Activated CD4-positive, alpha-beta T cell treated with anti-CD3 and anti-CD28 coated beads, Interleukin-2, amount 10 ng/mL, durations not matched to agents 24 days and 14 days (primary cell): ENCODE results near the gene PRPF19. TPM values are rescaled to one million over a fixed set of nuclear protein-coding genes. Genes with fewer than 3 reads are reported as not detected.

Source experiments
- DNase-seq: peaks from one replicate; pipeline ENCODE4 v3.0.0; 2022
- H3K27ac Mint-ChIP-seq: one replicate; pipeline ENCODE4 v1.8.0; 2022; ENCODE audit warnings: mild to moderate bottlenecking, mixed read lengths
- H3K27me3 Mint-ChIP-seq: one replicate; pipeline ENCODE4 v1.8.0; 2022; ENCODE audit warnings: mixed read lengths
- H3K36me3 Mint-ChIP-seq: one replicate; pipeline ENCODE4 v1.8.0; 2022; ENCODE audit warnings: low read depth, mild to moderate bottlenecking, mixed read lengths
- H3K4me1 Mint-ChIP-seq: one replicate; pipeline ENCODE4 v1.8.0; 2021; ENCODE audit warnings: mixed read lengths
- H3K4me3 Mint-ChIP-seq: one replicate; pipeline ENCODE4 v1.8.0; 2022; ENCODE audit warnings: mild to moderate bottlenecking, moderate library complexity, mixed read lengths
- H3K9me3 Mint-ChIP-seq: one replicate; pipeline ENCODE4 v1.8.0; 2021; ENCODE audit warnings: mixed read lengths
- intact Hi-C: fragments of 100-400 bp; cut with micrococcal nuclease; formaldehyde crosslinking; loops from one replicate; pipeline ENCODE4 v1.15.1; 2023
- total RNA-seq: library from RNA; stranded (reverse); gene quantifications from 2 replicates; pipeline ENCODE4 v1.2.3, GENCODE V29; 2022

Gene PRPF19
- total RNA-seq, 1 donor from 2014 or later = 219 TPM

GRCh38 chr11:60944490-60945294 is 38.3 kb upstream of the PRPF19 start:
- no peaks in the 10 kb centered on the region for H3K9me3 Mint-ChIP-seq
- H3K4me1 Mint-ChIP-seq = peaks cover 6% of the 10 kb centered on the region
- DNase-seq = no peak
- peaks cover 10% of the 10 kb centered on the region for H3K27me3 Mint-ChIP-seq
- H3K4me3 Mint-ChIP-seq = no peak overlapping the region
- peaks cover 3% of the 10 kb centered on the region for H3K36me3 Mint-ChIP-seq
- no peak overlapping the region for H3K27ac Mint-ChIP-seq
- intact Hi-C loops = no loop called here

DNA sequence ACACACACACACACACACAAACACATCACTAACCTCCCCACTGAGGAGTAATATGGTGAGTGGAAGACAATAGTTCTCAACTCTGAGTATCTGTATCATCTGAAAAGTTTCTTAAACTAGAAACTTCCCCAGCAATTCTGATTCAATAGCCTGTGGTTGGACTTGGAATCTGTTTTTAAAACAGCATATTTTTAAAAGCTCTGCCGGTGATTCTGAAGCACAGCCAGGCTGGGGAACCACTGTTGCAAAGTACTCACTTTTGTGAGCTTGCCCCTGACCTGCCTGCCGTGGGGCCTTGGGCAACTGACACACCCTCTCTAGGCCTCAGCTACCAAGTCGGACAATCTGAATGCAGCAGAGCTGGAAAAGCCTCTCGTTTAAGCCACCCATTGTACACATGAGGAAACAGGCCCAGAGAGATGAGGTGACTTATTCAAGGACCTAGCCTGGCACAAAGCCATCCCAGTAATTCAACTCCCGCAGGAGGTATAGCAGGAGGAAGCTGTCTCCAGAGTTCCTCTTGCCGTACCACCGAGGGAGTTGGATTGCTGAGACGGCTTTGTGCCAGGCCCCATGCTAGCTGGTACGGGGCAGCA is 36.7 kb upstream of the PRPF19 start:
- Mint-ChIP-seq H3K9me3 (no peaks in the 10 kb centered on the region), H3K27ac (no peak overlapping the region), H3K4me1 (peaks cover 6% of the 10 kb centered on the region), H3K4me3 (no peak overlapping the region), H3K36me3 (peaks cover 3% of the 10 kb centered on the region), H3K27me3 (peaks cover 3% of the 10 kb centered on the region)
- DNase-seq = no peak
- intact Hi-C loops = no loop called here

DNA sequence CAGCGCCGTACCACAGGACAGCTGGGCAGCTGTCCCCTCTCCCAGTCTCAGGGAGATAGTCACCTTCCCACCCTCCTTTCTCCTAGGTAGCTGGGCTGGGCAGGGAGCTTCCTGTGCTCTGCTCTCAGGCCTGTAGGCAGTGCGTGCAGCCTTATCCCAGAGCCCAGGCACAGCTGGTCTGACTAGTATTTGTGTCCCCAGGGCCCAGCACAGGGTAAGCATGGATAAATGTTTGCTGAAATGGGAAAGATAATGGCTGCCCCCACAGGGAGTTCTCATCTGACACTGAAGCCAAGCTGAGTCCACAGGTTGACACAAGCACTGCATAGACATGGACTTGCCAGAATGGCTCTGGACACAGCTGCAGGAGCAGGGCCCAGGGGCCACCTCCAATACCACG is 35.8 kb upstream of the PRPF19 start:
- Mint-ChIP-seq H3K36me3 (peaks cover 3% of the 10 kb centered on the region), H3K27me3 (peaks cover 3% of the 10 kb centered on the region), H3K4me3 (no peak overlapping the region), H3K27ac (no peak overlapping the region), H3K4me1 (peaks cover 6% of the 10 kb centered on the region), H3K9me3 (no peaks in the 10 kb centered on the region)
- no peak for DNase-seq
- intact Hi-C loops = no loop called here

GRCh38 chr11:60941371-60942119 is 35.2 kb upstream of the PRPF19 start:
- no peak overlapping the region for H3K27ac Mint-ChIP-seq
- peaks cover 3% of the 10 kb centered on the region for H3K36me3 Mint-ChIP-seq
- no peak overlapping the region for H3K4me3 Mint-ChIP-seq
- no peaks in the 10 kb centered on the region for H3K9me3 Mint-ChIP-seq
- H3K4me1 Mint-ChIP-seq = peaks cover 6% of the 10 kb centered on the region
- DNase-seq = no peak
- peaks cover 3% of the 10 kb centered on the region for H3K27me3 Mint-ChIP-seq
- intact Hi-C loops = no loop called here

DNA sequence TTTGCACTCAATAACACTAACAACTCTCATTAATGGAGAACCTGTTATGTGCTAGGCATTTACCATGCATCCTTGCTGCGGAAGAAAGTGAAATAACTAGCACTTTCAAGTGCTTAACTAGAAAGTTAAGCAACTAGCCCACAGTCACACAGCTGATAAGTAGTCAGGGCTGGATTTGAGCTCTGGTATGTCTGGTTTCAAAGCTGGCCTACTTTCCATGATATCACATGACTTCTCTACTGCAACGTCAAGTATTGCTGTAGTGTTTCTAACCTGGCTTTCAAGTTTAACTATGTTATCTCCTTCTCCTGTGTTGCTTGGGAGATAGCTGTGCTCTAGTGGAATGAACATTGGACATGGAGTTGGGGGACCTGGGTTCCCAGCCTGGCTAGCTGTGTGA is 33.5 kb upstream of the PRPF19 start:
- peaks cover 6% of the 10 kb centered on the region for H3K4me1 Mint-ChIP-seq
- no peaks in the 10 kb centered on the region for H3K9me3 Mint-ChIP-seq
- no peak for DNase-seq
- H3K27ac Mint-ChIP-seq = no peak overlapping the region
- no peak overlapping the region for H3K4me3 Mint-ChIP-seq
- intact Hi-C loops = no loop called here
- no peaks in the 10 kb centered on the region for H3K27me3 Mint-ChIP-seq
- H3K36me3 Mint-ChIP-seq = peaks cover 3% of the 10 kb centered on the region

DNA sequence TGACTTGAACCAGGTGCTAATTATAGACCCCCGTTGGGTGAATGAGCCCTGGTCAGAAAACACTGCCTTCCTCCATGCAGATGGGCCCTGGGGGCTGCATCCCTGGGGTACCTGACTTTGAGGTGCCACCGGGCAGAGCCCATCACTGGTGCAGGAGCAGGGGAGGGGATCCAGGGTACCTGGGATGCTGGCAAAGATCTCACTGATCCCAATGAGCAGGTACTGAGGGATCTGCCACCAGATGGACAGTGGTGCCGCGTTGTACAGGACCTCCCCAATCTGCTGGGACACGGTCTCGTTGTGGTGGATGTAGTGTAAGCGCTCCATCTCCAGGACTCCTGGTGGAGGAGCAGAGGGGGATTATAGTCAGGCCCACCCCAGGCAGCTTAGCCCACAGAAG is 32.9 kb upstream of the PRPF19 start:
- DNase-seq = no peak
- H3K36me3 Mint-ChIP-seq = peaks cover 3% of the 10 kb centered on the region
- H3K4me3 Mint-ChIP-seq = no peak overlapping the region
- H3K27ac Mint-ChIP-seq = no peak overlapping the region
- H3K9me3 Mint-ChIP-seq = no peaks in the 10 kb centered on the region
- peaks cover 6% of the 10 kb centered on the region for H3K4me1 Mint-ChIP-seq
- intact Hi-C loops = no loop called here
- no peaks in the 10 kb centered on the region for H3K27me3 Mint-ChIP-seq

- DNase-seq = no peak
- peaks cover 3% of the 10 kb centered on the region for H3K36me3 Mint-ChIP-seq
- intact Hi-C loops = no loop called here
- H3K4me3 Mint-ChIP-seq = no peak overlapping the region
- H3K9me3 Mint-ChIP-seq = no peaks in the 10 kb centered on the region
- no peak overlapping the region for H3K27ac Mint-ChIP-seq
- no peaks in the 10 kb centered on the region for H3K27me3 Mint-ChIP-seq
- peaks cover 6% of the 10 kb centered on the region for H3K4me1 Mint-ChIP-seq
Measured at GRCh38 chr11:60938500-60938899, 32.1 kb upstream of the PRPF19 start.

DNA sequence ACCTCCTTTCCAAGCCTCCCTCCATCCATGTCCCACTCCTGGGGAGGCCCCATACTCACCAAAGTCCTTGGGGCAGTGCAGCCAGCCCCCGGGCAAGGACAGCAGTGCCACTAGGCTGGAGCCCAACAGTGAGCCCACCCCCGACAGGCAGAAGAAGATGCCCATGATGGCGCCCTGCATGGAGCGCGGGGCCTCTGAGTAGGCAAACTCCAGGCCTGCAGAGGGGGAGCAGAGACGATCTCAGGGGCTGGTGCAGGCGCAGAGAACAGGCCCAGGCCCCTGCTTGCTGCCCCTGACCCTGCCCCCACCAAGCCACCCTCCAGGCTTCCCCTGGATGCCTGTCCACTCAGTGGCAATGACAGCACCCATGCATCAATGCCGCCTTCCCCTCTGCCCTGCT is 31.4 kb upstream of the PRPF19 start:
- Mint-ChIP-seq H3K9me3 (no peaks in the 10 kb centered on the region), H3K4me1 (peaks cover 6% of the 10 kb centered on the region), H3K27me3 (no peaks in the 10 kb centered on the region), H3K36me3 (peaks cover 3% of the 10 kb centered on the region), H3K4me3 (no peak overlapping the region), H3K27ac (no peak overlapping the region)
- DNase-seq = no peak
- intact Hi-C loops = no loop called here

- DNase-seq = no peak
- no peak overlapping the region for H3K27ac Mint-ChIP-seq
- peaks cover 3% of the 10 kb centered on the region for H3K36me3 Mint-ChIP-seq
- H3K4me3 Mint-ChIP-seq = no peak overlapping the region
- H3K27me3 Mint-ChIP-seq = peaks cover 2% of the 10 kb centered on the region
- intact Hi-C loops = no loop called here
- H3K9me3 Mint-ChIP-seq = no peaks in the 10 kb centered on the region
- peaks cover 6% of the 10 kb centered on the region for H3K4me1 Mint-ChIP-seq
Measured at GRCh38 chr11:60937144-60937527, 30.8 kb upstream of the PRPF19 start.

GRCh38 chr11:60936467-60937143 is 30.2 kb upstream of the PRPF19 start:
- Mint-ChIP-seq H3K9me3 (no peaks in the 10 kb centered on the region), H3K27me3 (peaks cover 2% of the 10 kb centered on the region)
- intact Hi-C loops = no loop called here

DNA sequence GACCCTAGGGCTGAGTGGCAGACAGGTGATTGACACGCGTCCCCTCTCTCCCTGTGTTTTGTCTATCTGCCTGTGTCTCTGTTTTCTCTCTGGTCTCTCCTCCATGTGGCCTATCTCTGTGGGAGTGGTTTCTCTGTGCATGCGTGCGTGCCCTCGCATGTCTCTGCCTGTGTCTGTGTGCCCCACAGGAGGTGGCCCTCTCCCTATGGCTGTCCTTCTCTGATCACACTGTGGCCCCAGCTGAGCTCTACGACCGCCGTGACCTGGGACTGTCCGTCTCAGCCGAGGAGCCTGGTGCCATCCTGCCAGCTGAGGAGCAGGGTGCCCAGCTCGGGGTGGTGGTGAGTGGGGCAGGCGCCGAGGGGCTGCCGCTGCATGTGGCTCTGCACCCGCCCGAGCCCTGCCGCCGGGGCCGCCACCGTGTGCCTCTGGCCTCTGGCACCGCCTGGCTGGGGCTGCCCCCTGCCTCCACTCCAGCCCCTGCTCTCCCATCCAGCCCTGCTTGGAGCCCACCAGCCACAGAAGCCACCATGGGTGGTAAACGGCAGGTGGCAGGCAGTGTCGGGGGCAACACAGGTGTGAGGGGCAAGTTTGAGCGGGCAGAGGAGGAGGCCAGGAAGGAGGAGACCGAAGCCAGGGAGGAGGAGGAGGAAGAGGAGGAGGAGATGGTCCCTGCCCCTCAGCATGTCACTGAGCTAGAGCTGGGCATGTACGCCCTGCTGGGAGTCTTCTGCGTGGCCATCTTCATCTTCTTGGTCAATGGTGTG is 29.5 kb upstream of the PRPF19 start:
- intact Hi-C loops = no loop called here
- Mint-ChIP-seq H3K27ac (no peak overlapping the region), H3K4me3 (no peak overlapping the region), H3K36me3 (no peaks in the 10 kb centered on the region), H3K27me3 (peaks cover 3% of the 10 kb centered on the region), H3K4me1 (peaks cover 2% of the 10 kb centered on the region), H3K9me3 (no peaks in the 10 kb centered on the region)
- no peak for DNase-seq

More at GRCh38 chr11:60936467-60937143, 30.2 kb upstream of the PRPF19 start:
- DNase-seq = no peak
- no peak overlapping the region for H3K27ac Mint-ChIP-seq
- H3K4me3 Mint-ChIP-seq = no peak overlapping the region
- peaks cover 4% of the 10 kb centered on the region for H3K4me1 Mint-ChIP-seq
- H3K36me3 Mint-ChIP-seq = peaks cover 3% of the 10 kb centered on the region

GRCh38 chr11:60934790-60935605 is 28.6 kb upstream of the PRPF19 start:
- DNase-seq = no peak
- intact Hi-C loops = no loop called here
- Mint-ChIP-seq H3K4me3 (no peak overlapping the region), H3K4me1 (peaks cover 1% of the 10 kb centered on the region), H3K27me3 (peaks cover 5% of the 10 kb centered on the region), H3K36me3 (no peaks in the 10 kb centered on the region), H3K9me3 (no peaks in the 10 kb centered on the region), H3K27ac (no peak overlapping the region)
